Measurements from ENCODE around the gene PITRM1. TPM values are rescaled to one million over a fixed set of nuclear protein-coding genes. Genes with fewer than 3 reads are reported as not detected.
A peak's percentile ranks its signal among the peaks of the same experiment; 100 is the strongest.

The PITRM1 gene
- total and polyA plus RNA-seq, 12 donors: 61.8 to 107 (median 82.5) TPM

DNA sequence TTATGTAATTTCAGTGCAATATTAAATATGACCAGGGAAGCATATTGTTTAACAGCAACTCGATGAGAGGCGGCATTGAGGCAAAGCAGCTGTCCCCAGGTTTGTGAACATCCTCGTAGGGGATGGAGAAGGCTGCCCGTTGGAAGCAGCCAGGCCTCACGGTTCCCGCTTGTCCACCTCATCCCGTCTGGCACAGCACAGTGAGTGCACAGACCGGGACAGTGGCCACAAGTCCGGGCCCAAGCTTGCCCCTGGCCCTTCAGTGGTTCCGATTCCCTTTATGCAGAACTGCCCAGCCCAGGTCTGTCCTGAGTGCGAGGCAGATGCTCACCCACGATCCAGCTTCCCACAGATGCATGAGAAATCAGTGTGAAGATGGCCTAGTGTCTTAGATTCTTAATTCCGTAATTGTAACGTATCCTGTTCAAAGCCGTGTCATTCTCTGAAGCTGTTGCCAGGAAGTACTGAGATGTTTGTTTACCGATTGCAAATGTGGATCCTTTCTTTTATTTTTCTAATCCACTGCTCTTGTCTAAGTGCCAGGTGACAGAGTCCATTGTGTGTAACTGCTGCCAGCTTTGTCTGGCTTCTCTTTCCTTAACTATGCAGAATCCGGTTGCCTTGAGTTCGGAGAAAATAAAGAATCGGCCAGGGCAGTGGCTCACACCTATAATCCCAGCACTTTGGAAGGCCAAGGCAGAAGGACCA, 69.7 kb downstream of the PITRM1 start:
- Histone ChIP-seq H3K4me3 (no peak overlapping the region), H3K9me3 (no peaks in the 10 kb centered on the region), H3K27me3 (no peaks in the 10 kb centered on the region), H3K36me3 (peaks cover 0 to 67% (median 5%) of the 10 kb centered on the region in 9 donors), H3K4me1 (peaks cover 0 to 42% (median 22%) of the 10 kb centered on the region in 9 donors), H3K27ac (peak overlapping the region in 7 of 10 donors; percentile 27 to 76 (median 42))
- ATAC-seq: no peak
- intact Hi-C loops (cut with DNase I): loop anchor here in 1 of 10 donors (5.0 kb wide), 1 partner anchor 36 kb away; the partner anchor contains the start of gene PFKP
- TF ChIP-seq, protein P1, sequence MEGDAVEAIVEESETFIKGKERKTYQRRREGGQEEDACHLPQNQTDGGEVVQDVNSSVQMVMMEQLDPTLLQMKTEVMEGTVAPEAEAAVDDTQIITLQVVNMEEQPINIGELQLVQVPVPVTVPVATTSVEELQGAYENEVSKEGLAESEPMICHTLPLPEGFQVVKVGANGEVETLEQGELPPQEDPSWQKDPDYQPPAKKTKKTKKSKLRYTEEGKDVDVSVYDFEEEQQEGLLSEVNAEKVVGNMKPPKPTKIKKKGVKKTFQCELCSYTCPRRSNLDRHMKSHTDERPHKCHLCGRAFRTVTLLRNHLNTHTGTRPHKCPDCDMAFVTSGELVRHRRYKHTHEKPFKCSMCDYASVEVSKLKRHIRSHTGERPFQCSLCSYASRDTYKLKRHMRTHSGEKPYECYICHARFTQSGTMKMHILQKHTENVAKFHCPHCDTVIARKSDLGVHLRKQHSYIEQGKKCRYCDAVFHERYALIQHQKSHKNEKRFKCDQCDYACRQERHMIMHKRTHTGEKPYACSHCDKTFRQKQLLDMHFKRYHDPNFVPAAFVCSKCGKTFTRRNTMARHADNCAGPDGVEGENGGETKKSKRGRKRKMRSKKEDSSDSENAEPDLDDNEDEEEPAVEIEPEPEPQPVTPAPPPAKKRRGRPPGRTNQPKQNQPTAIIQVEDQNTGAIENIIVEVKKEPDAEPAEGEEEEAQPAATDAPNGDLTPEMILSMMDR (IDR thresholded peaks at IDR 0.05): no peak
- 45 to 55% methylated on average over 19 of the region's 19 CpGs for WGBS, 2 donors
- DNase-seq: no peak

DNA sequence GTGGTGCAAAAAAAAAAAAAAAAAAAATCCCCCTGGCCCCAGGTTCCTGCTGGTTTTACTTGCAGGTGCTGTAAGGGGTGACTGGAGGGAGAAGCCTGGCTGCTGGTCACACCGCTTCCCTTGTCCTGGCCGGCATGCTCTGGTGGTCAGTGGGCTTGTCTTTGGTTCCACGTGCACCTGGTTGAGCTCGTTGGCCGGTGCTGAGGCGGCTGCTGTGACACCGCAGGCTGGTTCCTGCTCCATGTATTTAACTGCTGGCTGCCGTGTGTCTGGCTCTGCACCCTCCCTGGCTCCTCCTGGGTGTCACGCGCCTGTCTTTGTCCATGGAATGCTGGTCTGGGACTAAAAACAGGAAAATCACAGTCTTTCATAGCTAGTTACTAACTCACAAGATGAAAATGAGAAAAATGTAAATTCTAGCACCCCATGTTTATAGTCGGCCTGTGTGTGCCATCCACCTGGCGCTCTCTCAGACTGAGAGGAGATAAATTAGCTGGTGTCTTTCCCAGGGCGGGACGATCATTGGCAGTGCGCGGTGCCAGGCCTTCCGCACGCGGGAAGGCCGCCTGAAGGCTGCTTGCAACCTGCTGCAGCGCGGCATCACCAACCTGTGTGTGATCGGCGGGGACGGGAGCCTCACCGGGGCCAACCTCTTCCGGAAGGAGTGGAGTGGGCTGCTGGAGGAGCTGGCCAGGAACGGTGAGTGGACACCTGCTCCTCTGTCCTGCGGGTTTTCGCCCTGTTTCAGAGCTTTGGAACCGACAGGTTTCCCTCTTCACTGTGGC, 71.5 kb downstream of the PITRM1 start:
- intact Hi-C loops (cut with DNase I): loop anchor here in 1 of 10 donors (5.0 kb wide), 1 partner anchor 34 kb away; the partner anchor contains the start of gene PFKP
- Histone ChIP-seq H3K27me3 (no peaks in the 10 kb centered on the region), H3K36me3 (peaks cover 0 to 63% (median 5%) of the 10 kb centered on the region in 9 donors), H3K4me3 (no peak overlapping the region), H3K9me3 (no peaks in the 10 kb centered on the region), H3K27ac (no peak overlapping the region), H3K4me1 (peaks cover 5 to 40% (median 28%) of the 10 kb centered on the region in 9 donors)
- ATAC-seq: peak in 1 of 8 donors; percentile 4
- no peak for DNase-seq
- 91 to 93% methylated on average over 31 of the region's 31 CpGs for WGBS, 2 donors
- TF ChIP-seq, protein P1 (IDR thresholded peaks at IDR 0.05): no peak

DNA sequence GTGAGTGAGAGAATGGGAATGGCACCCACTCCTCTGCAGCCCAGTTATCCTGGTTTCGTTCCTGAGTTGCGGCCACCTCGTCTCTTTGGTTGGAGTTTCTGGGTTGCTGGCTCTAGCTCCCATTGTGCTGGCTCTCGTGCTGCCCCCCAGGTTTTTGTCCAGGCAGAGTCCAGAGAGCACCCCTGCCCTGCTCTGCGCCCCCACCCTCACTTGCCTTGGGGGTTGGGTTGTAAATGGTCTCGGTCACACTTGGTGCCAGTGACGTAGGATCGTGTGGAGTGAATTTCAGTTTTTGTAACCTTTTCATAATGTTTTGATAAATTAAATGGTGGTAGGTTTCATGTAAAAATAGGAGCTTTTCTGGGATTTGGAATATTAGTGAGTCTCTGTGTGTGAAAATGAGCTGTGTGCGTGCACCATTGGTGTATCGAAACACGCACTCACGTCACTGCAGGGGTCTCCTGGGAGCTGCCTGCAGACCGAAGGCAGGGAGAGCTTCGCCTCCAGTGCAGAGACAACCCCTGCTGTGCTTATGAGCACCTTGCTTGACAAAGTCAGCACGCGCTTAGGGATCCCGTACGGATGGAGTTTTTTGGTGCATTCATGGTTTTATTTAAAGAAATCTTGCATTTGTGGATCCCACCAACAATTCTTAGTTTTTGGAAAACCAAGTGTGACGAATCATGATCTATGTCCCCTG, 72.3 kb downstream of the PITRM1 start:
- no peak for DNase-seq
- H3K9me3 ChIP-seq: no peaks in the 10 kb centered on the region
- WGBS, 2 donors: 92 to 95% methylated on average over 19 of the region's 19 CpGs
- H3K36me3 ChIP-seq: peaks cover 0 to 55% (median 0%) of the 10 kb centered on the region in 9 donors
- intact Hi-C loops (cut with DNase I): loop anchor here in 1 of 10 donors (5.0 kb wide), 1 partner anchor 33 kb away; the partner anchor contains the start of gene PFKP
- no peak for ATAC-seq
- H3K27me3 ChIP-seq: no peaks in the 10 kb centered on the region
- peaks cover 6 to 48% (median 36%) of the 10 kb centered on the region in 9 donors for H3K4me1 ChIP-seq
- H3K27ac ChIP-seq: no peak overlapping the region
- H3K4me3 ChIP-seq: no peak overlapping the region
- TF ChIP-seq, protein P1 (IDR thresholded peaks at IDR 0.05): no peak

Measured in heart right ventricle (tissue), 16 donors.